ENCODE results near the gene PLAC9.
"Not testable (repeated sequence)": the region's sequence is repeated elsewhere in the genome, so short reads cannot be mapped to it uniquely, and the experiment has no call there.

Gene PLAC9

GRCh38 chr10:80122110-80122710 is 10.3 kb upstream of the PLAC9 start:
- Histone ChIP-seq H3K9ac (ENCODE audit: low read depth, low read length) (no peak overlapping the region), H3K27me3 (ENCODE audit: control insufficient read depth, insufficient read depth, low read length) (no peaks in the 10 kb centered on the region), H3K36me3 (ENCODE audit: control insufficient read depth, insufficient read depth, low read length) (no peaks in the 10 kb centered on the region), H3K9me3 (ENCODE audit: control insufficient read depth, insufficient read depth, low read length) (no peaks in the 10 kb centered on the region), H3K4me1 (ENCODE audit: control insufficient read depth, insufficient read depth, low read length) (no peaks in the 10 kb centered on the region), H3K4me3 (ENCODE audit: low read depth, low read length) (no peak overlapping the region)

DNA sequence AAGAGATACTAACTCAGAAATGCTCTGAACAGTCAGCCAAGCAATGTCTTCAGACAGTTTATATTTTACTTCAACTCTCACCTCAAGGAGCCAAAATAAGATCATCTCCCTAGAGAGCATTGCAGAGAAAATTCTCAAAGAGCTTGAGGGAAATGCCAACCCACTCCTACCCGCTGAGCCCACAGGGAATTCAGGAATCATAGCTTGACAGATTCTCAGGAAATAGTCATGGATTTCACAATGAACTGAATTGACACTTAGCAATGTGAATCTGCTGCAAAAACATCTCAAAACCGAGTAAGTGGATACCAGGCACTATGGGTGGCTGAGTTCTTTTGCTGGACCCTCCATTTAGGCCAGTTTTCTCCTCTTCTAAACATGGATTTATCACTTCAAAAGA is 9.8 kb upstream of the PLAC9 start:
- H3K27me3 ChIP-seq (ENCODE audit: control insufficient read depth, insufficient read depth, low read length) = no peaks in the 10 kb centered on the region
- H3K4me1 ChIP-seq (ENCODE audit: control insufficient read depth, insufficient read depth, low read length) = no peaks in the 10 kb centered on the region
- H3K36me3 ChIP-seq (ENCODE audit: control insufficient read depth, insufficient read depth, low read length) = no peaks in the 10 kb centered on the region
- no peak overlapping the region for H3K4me3 ChIP-seq (ENCODE audit: low read depth, low read length)
- H3K9me3 ChIP-seq (ENCODE audit: control insufficient read depth, insufficient read depth, low read length) = no peaks in the 10 kb centered on the region
- H3K9ac ChIP-seq (ENCODE audit: low read depth, low read length) = no peak overlapping the region

DNA sequence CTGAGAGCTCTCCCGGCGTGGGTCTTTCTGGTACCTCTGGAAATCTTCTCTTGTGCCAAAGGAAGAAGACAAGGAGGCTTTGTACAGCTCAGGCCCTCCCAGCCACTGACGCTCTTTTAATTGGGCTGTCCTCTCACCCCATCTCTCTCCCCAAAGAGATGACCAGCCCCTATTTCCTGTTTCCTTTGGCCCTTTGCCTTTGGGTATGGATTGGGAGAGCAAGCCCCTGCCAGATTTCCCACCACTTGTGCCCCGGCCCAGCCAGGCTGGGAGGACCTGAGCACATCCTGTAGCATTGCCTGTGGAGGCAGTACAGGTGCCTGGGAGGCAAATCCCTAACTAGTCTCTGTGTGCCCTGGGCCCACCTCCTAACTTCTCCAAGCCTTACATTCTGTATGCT is 5.7 kb upstream of the PLAC9 start:
- H3K9me3 ChIP-seq (ENCODE audit: control insufficient read depth, insufficient read depth, low read length) = no peaks in the 10 kb centered on the region
- no peaks in the 10 kb centered on the region for H3K36me3 ChIP-seq (ENCODE audit: control insufficient read depth, insufficient read depth, low read length)
- peaks cover 9% of the 10 kb centered on the region for H3K27me3 ChIP-seq (ENCODE audit: control insufficient read depth, insufficient read depth, low read length)
- no peaks in the 10 kb centered on the region for H3K4me1 ChIP-seq (ENCODE audit: control insufficient read depth, insufficient read depth, low read length)
- no peak overlapping the region for H3K4me3 ChIP-seq (ENCODE audit: low read depth, low read length)
- H3K9ac ChIP-seq (ENCODE audit: low read depth, low read length) = no peak overlapping the region

DNA sequence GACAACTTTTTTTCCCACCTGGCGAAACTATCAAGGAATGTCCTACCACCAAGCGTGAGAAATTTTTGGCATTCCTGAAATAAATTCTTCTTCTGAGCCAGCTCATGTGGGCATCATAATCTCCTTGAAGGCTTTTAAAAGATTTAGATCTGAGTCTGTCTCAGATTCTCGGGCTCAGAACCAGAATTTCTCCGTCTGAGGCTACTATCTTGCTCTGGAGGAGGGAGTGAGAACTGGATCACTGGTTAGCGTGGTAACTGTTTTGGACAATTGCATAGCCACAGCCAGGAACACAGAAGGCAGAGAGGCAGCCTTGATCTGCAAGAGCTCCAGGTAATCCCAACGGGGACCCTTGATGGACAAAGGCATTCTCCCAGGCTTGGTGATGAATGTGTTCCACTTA is 1.0 kb upstream of the PLAC9 start:
- Histone ChIP-seq H3K4me3 (ENCODE audit: low read depth, low read length) (no peak overlapping the region), H3K27me3 (ENCODE audit: control insufficient read depth, insufficient read depth, low read length) (peaks cover 23% of the 10 kb centered on the region)

DNA sequence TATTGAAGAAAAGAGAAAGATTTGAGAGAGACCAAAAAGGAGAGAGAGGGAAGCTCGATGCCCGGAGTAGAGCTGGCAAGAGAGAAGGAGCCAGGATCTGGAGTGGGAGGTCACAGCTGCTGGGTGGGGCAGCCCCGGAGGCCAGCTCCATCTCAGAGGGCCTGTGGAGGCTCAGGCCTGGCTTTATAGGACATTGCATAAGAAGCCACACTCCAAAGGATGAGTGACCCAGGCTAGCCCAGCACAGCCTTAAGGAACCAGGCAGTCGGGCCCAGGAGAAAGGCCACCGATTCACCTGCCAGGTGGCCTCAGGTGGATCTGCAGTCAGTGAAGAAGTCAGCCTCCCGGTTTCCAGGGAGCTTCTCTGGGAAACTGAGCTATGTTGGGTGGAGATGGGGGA is 676 bp downstream of the PLAC9 start:
- Histone ChIP-seq H3K4me3 (ENCODE audit: low read depth, low read length) (peak overlapping the region; percentile 54), H3K9ac (ENCODE audit: low read depth, low read length) (no peak overlapping the region), H3K27me3 (ENCODE audit: control insufficient read depth, insufficient read depth, low read length) (peaks cover 23% of the 10 kb centered on the region), H3K4me1 (ENCODE audit: control insufficient read depth, insufficient read depth, low read length) (no peaks in the 10 kb centered on the region), H3K9me3 (ENCODE audit: control insufficient read depth, insufficient read depth, low read length) (no peaks in the 10 kb centered on the region), H3K36me3 (ENCODE audit: control insufficient read depth, insufficient read depth, low read length) (no peaks in the 10 kb centered on the region)

More for the DNA sequence above, 1.0 kb upstream of the PLAC9 start:
- Histone ChIP-seq H3K36me3 (ENCODE audit: control insufficient read depth, insufficient read depth, low read length) (no peaks in the 10 kb centered on the region), H3K4me1 (ENCODE audit: control insufficient read depth, insufficient read depth, low read length) (no peaks in the 10 kb centered on the region), H3K9ac (ENCODE audit: low read depth, low read length) (no peak overlapping the region), H3K9me3 (ENCODE audit: control insufficient read depth, insufficient read depth, low read length) (no peaks in the 10 kb centered on the region)

DNA sequence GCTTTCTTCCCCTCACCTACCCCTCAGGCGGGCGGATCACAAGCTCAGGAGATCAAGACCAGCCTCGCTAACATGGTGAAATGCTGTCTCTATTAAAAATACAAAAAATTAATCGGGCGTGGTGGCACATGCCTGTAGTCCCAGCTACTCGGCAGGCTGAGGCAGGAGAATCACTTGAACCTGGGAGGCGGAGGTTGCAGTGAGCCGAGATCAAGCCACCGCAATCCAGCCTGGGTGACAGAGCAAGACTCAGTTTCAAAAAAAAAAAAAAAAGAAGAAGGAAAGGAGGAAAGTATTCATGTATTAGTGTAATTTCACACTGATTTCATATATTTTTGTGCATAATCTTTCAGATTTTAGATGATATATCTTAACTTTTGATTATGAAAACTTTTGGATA is 1.2 kb downstream of the PLAC9 start:
- H3K9ac ChIP-seq (ENCODE audit: low read depth, low read length); H3K4me1 ChIP-seq (ENCODE audit: control insufficient read depth, insufficient read depth, low read length); H3K36me3 ChIP-seq (ENCODE audit: control insufficient read depth, insufficient read depth, low read length); H3K9me3 ChIP-seq (ENCODE audit: control insufficient read depth, insufficient read depth, low read length); H3K4me3 ChIP-seq (ENCODE audit: low read depth, low read length): not testable (repeated sequence)
- peaks cover 23% of the 10 kb centered on the region for H3K27me3 ChIP-seq (ENCODE audit: control insufficient read depth, insufficient read depth, low read length)

DNA sequence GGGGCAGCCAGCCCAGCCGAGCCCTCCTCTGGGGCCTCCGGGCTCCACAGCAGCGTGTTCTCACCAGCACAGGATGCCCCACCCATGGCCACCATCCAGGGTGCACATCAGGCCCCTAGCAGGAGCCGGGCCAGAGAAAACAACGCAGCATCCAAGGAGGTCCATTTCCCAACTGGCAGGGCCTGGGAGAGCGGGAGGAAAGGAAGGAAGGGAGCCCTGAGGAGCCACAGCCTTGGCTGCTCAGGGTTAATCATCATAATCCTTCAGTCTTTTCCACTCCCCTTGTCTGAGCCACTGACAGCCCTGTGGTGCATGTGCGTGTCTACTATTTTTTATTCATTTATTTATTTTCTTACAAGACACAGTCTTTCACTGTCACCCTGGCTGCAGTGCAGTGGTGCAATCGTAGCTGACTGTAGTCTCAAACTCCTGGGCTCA is 3.6 kb downstream of the PLAC9 start:
- H3K9ac ChIP-seq (ENCODE audit: low read depth, low read length) = no peak overlapping the region
- no peak overlapping the region for H3K4me3 ChIP-seq (ENCODE audit: low read depth, low read length)
- H3K9me3 ChIP-seq (ENCODE audit: control insufficient read depth, insufficient read depth, low read length) = no peaks in the 10 kb centered on the region
- H3K36me3 ChIP-seq (ENCODE audit: control insufficient read depth, insufficient read depth, low read length) = no peaks in the 10 kb centered on the region
- no peaks in the 10 kb centered on the region for H3K4me1 ChIP-seq (ENCODE audit: control insufficient read depth, insufficient read depth, low read length)
- H3K27me3 ChIP-seq (ENCODE audit: control insufficient read depth, insufficient read depth, low read length) = peaks cover 21% of the 10 kb centered on the region

DNA sequence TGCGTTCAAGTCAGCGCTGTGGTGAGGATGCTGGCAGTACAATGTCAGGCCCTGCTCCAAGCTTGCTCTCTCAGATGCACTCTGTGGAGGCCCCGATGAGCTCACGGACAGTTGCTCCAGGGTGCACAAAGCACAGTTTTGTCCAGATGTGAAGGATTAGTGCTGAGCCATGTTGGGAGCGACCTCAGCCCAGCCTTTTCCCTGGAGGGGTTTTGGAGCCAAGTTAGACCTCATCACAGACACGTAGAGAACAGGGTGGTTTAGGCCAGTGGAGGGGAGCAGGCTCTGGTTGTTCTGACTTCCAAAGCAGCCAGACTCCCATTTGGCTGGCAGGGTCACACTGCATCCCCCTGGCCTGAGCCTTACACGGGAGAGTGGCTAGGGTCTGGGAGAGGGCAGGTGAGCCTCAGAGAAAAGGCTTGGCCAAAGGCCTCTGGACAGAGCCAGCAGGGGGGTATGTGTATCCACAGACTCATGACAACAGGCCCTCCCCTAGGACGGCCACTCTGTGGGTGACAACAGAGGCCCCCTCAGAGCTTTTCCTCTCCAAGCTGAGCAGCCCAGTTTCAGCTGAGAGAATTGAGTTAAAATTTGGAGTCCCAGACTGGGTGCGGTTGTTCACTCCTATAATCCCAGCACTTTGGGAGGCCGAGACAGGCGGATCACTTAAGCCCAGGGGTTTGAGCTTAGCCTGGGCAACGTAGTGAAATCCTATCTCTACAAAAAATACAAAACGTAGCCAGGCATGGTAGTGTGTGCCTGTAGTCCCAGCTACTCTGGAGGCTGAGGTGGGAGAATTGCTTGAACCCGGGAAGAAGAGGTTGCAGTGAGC is 4.7 kb downstream of the PLAC9 start:
- no peaks in the 10 kb centered on the region for H3K4me1 ChIP-seq (ENCODE audit: control insufficient read depth, insufficient read depth, low read length)
- no peak overlapping the region for H3K4me3 ChIP-seq (ENCODE audit: low read depth, low read length)
- H3K27me3 ChIP-seq (ENCODE audit: control insufficient read depth, insufficient read depth, low read length) = peaks cover 10% of the 10 kb centered on the region
- no peaks in the 10 kb centered on the region for H3K36me3 ChIP-seq (ENCODE audit: control insufficient read depth, insufficient read depth, low read length)
- H3K9me3 ChIP-seq (ENCODE audit: control insufficient read depth, insufficient read depth, low read length) = no peaks in the 10 kb centered on the region
- no peak overlapping the region for H3K9ac ChIP-seq (ENCODE audit: low read depth, low read length)

DNA sequence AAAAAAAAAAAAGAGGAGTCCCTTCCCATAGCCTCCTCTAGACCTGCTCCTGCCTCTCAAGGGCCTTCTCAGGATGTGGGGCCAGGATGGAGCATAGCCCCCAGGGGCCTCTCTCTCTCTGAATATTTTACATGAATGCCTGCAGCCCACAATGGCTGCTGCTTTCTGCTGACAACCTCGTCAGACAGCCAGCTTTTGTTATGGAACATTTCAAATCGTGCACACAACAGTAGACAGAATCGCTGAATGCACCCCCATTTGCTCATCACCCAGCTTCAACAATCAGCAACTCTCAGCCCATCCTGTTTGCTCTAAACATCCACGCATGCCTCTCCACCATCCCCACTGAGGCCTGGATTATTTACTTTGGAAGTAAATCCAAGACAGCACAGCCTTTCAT is 5.4 kb downstream of the PLAC9 start:
- Histone ChIP-seq H3K4me3 (ENCODE audit: low read depth, low read length) (no peak overlapping the region), H3K27me3 (ENCODE audit: control insufficient read depth, insufficient read depth, low read length) (peaks cover 7% of the 10 kb centered on the region), H3K9ac (ENCODE audit: low read depth, low read length) (no peak overlapping the region), H3K9me3 (ENCODE audit: control insufficient read depth, insufficient read depth, low read length) (no peaks in the 10 kb centered on the region), H3K4me1 (ENCODE audit: control insufficient read depth, insufficient read depth, low read length) (no peaks in the 10 kb centered on the region), H3K36me3 (ENCODE audit: control insufficient read depth, insufficient read depth, low read length) (no peaks in the 10 kb centered on the region)

GRCh38 chr10:80139265-80139664 is 6.7 kb downstream of the PLAC9 start:
- Histone ChIP-seq H3K27me3 (ENCODE audit: control insufficient read depth, insufficient read depth, low read length) (peaks cover 4% of the 10 kb centered on the region), H3K36me3 (ENCODE audit: control insufficient read depth, insufficient read depth, low read length) (no peaks in the 10 kb centered on the region), H3K4me1 (ENCODE audit: control insufficient read depth, insufficient read depth, low read length) (no peaks in the 10 kb centered on the region), H3K9ac (ENCODE audit: low read depth, low read length) (no peak overlapping the region), H3K9me3 (ENCODE audit: control insufficient read depth, insufficient read depth, low read length) (no peaks in the 10 kb centered on the region), H3K4me3 (ENCODE audit: low read depth, low read length) (no peak overlapping the region)

- H3K9ac ChIP-seq (ENCODE audit: low read depth, low read length) = no peak overlapping the region
- H3K36me3 ChIP-seq (ENCODE audit: control insufficient read depth, insufficient read depth, low read length) = no peaks in the 10 kb centered on the region
- no peaks in the 10 kb centered on the region for H3K4me1 ChIP-seq (ENCODE audit: control insufficient read depth, insufficient read depth, low read length)
- no peaks in the 10 kb centered on the region for H3K9me3 ChIP-seq (ENCODE audit: control insufficient read depth, insufficient read depth, low read length)
- peaks cover 10% of the 10 kb centered on the region for H3K27me3 ChIP-seq (ENCODE audit: control insufficient read depth, insufficient read depth, low read length)
- no peak overlapping the region for H3K4me3 ChIP-seq (ENCODE audit: low read depth, low read length)
These were observed 7.7 kb downstream of the PLAC9 start for GRCh38 chr10:80140251-80140650.
